ENCODE data around the gene RPS24.
A peak's percentile ranks its signal among the peaks of the same experiment; 100 is the strongest.

Gene RPS24

DNA sequence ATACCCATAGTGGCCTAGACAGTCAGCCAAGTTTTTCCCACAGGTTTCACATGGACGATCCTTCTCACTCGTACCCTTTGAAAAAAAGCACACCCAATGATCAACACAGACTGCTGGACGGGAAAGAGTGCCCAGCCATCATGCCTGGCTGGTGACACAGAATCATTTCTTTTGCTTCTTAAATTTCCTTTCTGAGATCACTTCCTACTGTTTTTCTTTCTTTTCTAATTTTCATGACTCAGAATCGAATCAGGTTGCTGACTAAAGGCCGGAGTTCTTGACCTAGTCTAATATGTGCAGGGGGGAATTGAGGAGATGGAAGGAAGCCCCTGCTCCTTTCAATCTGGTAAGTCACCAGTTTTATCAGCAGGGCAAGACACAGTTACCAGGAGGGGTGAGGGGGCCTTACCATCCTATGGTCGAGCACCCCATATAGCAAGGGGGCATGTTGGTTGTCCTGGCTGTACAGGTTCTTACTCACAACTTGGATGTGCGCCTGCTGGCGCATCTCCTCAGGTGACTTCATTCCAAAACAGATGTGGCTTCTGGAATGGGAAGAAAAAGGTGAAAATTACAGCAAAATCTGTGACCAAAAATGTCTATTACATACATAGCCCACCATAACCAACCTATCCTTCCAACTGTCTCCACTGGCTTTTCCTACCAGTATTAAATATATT is 7.8 kb upstream of the RPS24 start:
- DNase-seq (ENCODE audit: low read depth, low spot score): no peak

DNA sequence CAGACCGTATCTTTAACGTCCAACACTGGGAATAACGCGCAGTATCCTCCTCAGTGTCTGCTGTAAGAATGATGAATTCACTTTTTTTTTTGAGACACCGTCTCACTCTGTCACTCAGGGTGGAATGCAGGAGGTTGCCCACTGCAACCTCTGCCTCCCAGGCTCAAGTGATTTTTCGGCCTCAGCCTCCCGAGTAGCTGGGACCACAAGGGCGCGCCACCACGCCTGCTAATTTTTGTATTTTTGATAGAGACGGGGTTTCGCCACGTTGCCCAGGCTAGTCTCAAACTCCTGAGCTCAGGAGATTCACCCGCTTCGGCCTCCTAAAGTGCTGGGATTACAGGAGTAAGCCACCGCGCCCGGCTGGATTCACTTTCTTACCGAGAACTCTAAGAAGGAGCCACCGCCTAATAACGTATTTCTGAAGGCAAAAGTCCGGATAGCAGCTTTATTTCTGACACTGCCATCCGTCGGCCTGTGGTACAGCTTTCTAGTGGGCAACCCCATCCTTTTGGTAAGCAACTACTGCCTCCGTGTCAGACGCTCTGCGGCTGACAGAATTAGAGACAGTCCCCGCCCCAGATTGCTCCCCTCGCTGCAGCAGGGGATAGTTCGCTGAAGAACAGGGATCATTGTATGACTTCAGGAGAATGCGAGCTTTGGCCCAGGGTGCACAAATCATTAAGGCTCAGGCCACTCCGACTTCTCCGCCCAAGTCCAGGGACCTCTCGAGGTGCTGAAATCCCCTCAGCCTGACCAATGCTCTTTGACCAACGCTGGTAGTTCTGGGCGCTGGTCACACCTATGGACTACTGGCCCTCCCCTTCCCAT is 5.0 kb upstream of the RPS24 start:
- no peak for DNase-seq (ENCODE audit: low read depth, low spot score)

DNA sequence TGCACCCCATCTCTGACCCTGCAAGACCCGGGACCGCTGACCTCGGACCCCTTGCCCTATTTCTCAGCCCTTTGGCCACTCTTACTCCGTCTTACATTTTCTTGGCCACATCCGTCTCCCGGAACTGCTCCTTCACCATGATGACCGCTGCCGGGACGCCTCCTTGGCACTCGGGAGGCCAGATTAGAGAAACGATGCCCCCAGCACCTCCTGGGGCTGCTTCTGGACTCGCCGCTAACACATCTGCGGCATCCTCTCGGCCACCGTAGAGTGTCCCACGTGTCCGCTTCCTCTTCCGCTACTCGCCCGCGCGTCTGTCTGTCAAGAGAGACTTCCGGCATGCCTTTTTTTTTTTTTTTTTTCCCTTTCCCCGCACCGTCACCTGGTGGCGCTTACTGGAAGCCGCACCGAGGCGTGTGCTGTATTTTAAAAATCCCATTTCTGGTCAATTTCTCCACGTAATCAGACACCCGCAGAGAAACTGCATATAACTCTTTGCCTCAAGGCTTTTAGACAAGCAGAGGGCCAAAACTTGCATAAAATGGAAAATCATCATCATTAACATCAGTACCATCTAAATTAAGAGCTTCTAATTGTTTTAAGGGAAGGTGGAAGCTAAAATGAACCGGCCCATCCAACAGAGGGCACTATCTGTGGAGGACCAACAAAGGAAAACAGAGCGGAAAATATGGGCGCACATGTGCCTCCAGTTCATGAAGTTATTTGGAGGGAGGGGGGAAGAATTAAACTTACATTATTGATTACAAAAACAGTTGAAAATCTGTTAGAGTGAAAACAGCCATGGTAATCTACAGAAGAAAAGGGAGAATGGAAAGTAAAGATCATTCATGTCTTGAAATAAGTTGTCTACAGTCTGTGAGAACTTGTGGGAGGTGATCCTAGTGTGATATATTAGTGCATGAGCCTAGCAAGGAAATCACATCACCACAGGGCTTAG is 4.1 kb upstream of the RPS24 start, which contains the start of gene POLR3A:
Gene POLR3A (minus strand): TSS at position 247 of the 958 bp plus-strand sequence. CDS start 108 bp downstream, at position 139.
- peak; percentile 95 for DNase-seq (ENCODE audit: low read depth, low spot score)

DNA sequence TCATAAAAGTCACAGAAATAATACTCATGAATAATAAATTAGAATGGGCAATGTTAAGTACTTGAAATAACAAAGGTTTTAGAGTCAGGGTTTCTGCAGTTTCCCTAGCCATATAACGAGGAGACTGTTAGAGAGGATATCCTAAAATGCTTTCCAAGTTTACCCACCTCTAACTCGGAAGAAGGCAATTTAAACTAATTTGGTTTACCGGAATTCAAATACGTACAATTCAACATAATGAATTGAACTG is 351 bp upstream of the RPS24 start:
- DNase-seq (ENCODE audit: low read depth, low spot score): no peak

DNA sequence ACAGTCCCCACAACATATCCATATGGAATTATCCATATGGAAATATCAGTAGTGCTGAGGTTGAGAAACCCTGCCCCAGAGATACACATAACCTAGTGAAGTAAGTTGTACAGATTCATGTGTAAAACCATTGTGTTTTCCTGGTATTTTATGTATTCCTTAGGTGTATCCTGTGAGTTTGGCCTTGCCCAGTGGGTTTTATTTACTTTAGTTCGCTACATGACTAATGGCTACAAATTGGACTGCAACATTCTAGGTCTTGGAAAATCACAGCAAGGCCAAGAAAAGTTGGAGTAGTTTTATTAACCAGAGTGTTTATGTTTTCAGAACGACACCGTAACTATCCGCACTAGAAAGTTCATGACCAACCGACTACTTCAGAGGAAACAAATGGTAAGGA is 1.4 kb downstream of the RPS24 start:
- no peak for DNase-seq (ENCODE audit: low read depth, low spot score)

- no peak for DNase-seq (ENCODE audit: low read depth, low spot score)
These were observed 1.8 kb downstream of the RPS24 start for GRCh38 chr10:78035437-78035836.

GRCh38 chr10:78035933-78036583 is 2.4 kb downstream of the RPS24 start:
- no peak for DNase-seq (ENCODE audit: low read depth, low spot score)

DNA sequence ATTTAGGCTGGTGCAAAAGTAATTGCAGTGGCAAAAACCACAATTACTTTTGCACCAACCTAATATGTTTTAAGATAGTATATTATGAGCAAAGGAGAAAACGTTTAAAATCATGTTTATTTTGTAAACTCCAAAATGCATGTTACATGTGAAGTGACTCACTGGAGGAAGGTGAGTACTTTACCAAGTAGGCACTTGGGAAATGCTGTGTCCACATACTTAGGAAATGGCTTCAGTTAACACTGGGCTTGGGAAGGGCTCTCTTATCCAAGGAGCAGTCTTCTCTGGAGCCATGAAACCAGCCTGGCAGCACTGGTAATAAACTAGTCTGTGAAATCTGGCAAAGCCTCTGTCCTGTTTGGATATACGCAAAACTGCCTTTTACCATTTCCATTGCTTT is 4.4 kb downstream of the RPS24 start:
- DNase-seq (ENCODE audit: low read depth, low spot score): no peak

- DNase-seq (ENCODE audit: low read depth, low spot score): no peak
These were observed 5.3 kb downstream of the RPS24 start for GRCh38 chr10:78038791-78039547.

GRCh38 chr10:78039743-78040142 is 6.1 kb downstream of the RPS24 start:
- no peak for DNase-seq (ENCODE audit: low read depth, low spot score)

DNA sequence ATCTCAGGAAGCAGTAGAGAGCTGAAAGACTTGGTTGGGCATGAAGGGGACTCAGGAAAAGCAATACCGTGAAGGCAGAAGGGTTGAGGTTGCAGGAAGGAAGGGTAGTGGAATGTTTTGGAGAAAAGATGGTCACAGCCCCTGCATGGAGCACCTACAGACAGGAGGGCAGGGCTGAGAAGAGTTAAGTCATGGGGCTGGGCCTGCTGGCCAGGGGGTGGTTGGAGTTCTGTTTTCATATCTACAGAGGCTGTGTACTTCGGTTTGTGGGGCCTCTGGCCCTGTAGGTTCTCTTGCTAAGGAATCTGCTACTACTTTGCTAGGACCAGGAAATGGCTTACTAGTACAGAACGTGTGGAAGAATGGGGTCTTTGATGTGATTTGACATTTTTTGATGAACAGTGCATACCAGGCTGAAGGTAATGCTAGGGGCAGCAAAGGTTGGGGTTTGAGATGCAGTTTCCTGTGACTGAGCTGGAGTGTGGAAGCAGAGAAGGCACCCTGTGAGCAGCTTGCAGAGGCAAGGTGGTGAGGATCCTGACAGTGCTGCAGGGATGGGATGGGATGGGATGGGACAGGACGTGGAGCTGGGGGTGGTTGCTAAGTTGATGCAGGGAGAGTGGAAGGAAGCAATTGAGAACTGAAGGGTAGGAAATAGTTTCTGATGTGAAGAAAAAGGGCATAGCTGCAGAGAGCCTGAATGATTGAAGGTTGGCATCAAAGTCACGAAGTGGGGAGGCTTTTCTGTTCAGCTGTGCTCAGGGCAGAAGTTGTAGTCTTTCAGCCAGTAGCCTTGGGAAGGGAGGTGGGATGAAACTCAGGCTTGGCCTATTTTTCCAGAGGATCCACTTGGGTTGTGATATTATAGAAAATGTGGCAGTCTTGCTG is 7.8 kb downstream of the RPS24 start:
- no peak for DNase-seq (ENCODE audit: low read depth, low spot score)

DNA sequence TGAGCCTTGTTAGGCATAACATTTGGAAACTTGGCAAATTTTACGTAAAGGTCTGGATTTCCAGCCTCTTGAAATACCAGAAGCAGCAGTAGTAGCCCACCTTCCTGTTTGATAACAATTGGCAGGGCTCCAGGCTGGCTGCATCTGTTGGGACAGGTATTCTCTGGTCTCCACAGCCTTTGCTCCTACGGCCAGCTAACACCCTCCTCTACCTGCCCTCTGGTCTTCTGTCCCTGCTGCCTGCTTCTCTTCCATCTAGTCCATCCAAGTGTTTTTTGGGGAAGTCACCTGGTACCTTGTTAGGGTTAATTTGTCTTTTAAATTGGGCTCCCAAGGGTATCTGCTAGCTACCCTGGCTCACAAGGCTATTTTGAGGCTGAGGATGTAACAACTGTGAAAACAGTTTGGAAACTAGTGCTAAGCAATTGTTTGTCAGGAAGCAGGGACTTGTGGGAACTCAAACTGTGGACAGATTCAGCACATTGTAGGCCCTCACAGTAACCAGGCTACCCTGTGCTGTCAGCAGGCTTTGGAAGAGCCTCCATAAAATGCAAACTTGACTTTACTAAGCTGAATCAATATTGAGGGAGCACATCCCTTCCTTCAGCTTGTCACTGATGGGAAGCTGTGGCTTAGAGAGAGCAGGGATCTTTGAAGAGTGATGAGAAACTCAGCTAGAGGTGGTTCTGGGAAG is 8.5 kb downstream of the RPS24 start:
- DNase-seq (ENCODE audit: low read depth, low spot score): no peak

GRCh38 chr10:78042752-78043104 is 9.1 kb downstream of the RPS24 start:
- no peak for DNase-seq (ENCODE audit: low read depth, low spot score)

GRCh38 chr10:78044179-78044578 is 10.5 kb downstream of the RPS24 start:
- no peak for DNase-seq (ENCODE audit: low read depth, low spot score)

DNA sequence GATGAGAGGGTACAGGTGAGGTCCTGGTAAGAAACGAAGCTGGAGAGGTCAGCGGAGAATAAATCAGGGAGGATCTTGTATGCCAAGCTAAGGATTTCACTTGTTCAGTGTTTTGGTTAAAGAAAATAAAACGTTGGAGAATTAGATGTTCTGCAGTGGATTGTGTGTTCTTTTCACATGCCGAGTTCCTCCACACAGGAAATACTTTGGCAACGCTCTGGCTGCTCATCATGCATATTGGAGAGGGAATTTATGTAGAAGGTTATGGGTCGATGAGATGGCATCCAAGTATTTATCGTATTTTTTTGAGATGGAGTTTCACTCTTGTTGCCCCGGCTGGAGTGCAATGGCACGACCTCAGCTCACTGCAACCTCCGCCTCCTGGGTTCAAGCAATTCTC is 11.0 kb downstream of the RPS24 start:
- no peak for DNase-seq (ENCODE audit: low read depth, low spot score)

DNA sequence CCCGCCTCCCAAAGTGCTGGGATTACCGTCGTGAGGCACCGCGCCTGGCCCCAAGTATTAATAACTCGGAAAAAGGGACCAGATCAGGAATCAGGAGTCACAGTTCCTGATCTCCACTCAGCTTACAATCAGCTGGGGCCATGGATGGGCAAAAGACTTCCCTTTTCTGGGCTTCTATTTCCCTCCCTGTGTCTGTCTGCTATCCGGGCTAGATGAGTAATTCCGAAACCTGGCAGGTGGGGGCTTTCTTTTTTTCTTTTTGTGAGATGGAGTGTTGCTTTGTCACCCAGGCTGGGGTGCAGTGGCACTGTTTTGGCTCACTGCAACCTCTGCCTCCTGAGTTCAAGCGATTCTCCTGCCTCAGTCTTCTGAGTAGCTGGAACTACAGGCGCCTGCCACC is 11.6 kb downstream of the RPS24 start:
- DNase-seq (ENCODE audit: low read depth, low spot score): no peak

GRCh38 chr10:78045856-78046255 is 12.2 kb downstream of the RPS24 start:
- no peak for DNase-seq (ENCODE audit: low read depth, low spot score)

GRCh38 chr10:78046711-78047269 is 13.1 kb downstream of the RPS24 start:
- DNase-seq (ENCODE audit: low read depth, low spot score): no peak

GRCh38 chr10:78047314-78047891 is 13.7 kb downstream of the RPS24 start:
- DNase-seq (ENCODE audit: low read depth, low spot score): peak; percentile 73
